ENCODE measurements around the gene TOP2A. TPM values are rescaled to one million over a fixed set of nuclear protein-coding genes. Genes with fewer than 3 reads are reported as not detected.

Gene TOP2A
- total RNA-seq, 3 donors from 2014 or later, result 2.0 to 6.4 (median 2.5) TPM

GRCh38 chr17:40447148-40447644 lies 29.5 kb upstream of the TOP2A start:
- intact Hi-C loops (cut with DNase I; ENCODE audit: low total_unique reads), result no loop called here
- H3K27me3 ChIP-seq, result no peaks in the 10 kb centered on the region
- H3K27ac ChIP-seq, result peak overlapping the region; percentile 94
- TF ChIP-seq POLR2A (IDR thresholded peaks at IDR 0.05) (no peak), POLR2AphosphoS5 (IDR thresholded peaks at IDR 0.05) (peak in 1 of 3 donors; percentile 47)
- H3K4me1 ChIP-seq, result peaks cover 16 to 24% of the 10 kb centered on the region in 2 donors
- H3K4me3 ChIP-seq, result peak overlapping the region; percentile 75 to 98 (median 77)
- DNase-seq (ENCODE audit: low spot score in 2 of 2), result no peak
- no peaks in the 10 kb centered on the region for H3K9me3 ChIP-seq
- H3K36me3 ChIP-seq, result no peaks in the 10 kb centered on the region

GRCh38 chr17:40445751-40446468 lies 28.2 kb upstream of the TOP2A start:
- DNase-seq (ENCODE audit: low spot score in 2 of 2), result no peak
- Histone ChIP-seq H3K36me3 (no peaks in the 10 kb centered on the region), H3K4me1 (peaks cover 16 to 22% of the 10 kb centered on the region in 2 donors), H3K27me3 (no peaks in the 10 kb centered on the region), H3K4me3 (peak overlapping the region; percentile 75 to 98 (median 77)), H3K27ac (peak overlapping the region; percentile 94 to 100), H3K9me3 (no peaks in the 10 kb centered on the region)
- intact Hi-C loops (cut with DNase I; ENCODE audit: low total_unique reads), result no loop called here
- no peak for TF ChIP-seq POLR2A (IDR thresholded peaks at IDR 0.05)
- no peak for TF ChIP-seq POLR2AphosphoS5 (IDR thresholded peaks at IDR 0.05)
- TF ChIP-seq CTCF (IDR thresholded peaks at IDR 0.05), result peak; percentile 24 to 46 (median 32)

- H3K9me3 ChIP-seq, result no peaks in the 10 kb centered on the region
- peak overlapping the region; percentile 75 to 98 (median 77) for H3K4me3 ChIP-seq
- H3K27me3 ChIP-seq, result no peaks in the 10 kb centered on the region
- H3K36me3 ChIP-seq, result no peaks in the 10 kb centered on the region
- peaks cover 16 to 18% of the 10 kb centered on the region in 2 donors for H3K4me1 ChIP-seq
- no peak for DNase-seq (ENCODE audit: low spot score in 2 of 2)
- H3K27ac ChIP-seq, result peak overlapping the region; percentile 94 to 100
- intact Hi-C loops (cut with DNase I; ENCODE audit: low total_unique reads), result loop anchor here (5.0 kb wide), 1 partner anchor 98 kb away; no protein-coding TSS in a partner anchor
- peak in 1 of 3 donors; percentile 24 for TF ChIP-seq POLR2AphosphoS5 (IDR thresholded peaks at IDR 0.05)
- no peak for TF ChIP-seq CTCF (IDR thresholded peaks at IDR 0.05)
Measured at GRCh38 chr17:40443988-40444899, 26.5 kb upstream of the TOP2A start.

GRCh38 chr17:40443196-40443987 lies 25.7 kb upstream of the TOP2A start, which contains the start of gene IGFBP4:
IGFBP4 (plus strand) TSS chr17:40443450; CDS start chr17:40443736, 286 bp downstream.
- H3K4me1 ChIP-seq, result peaks cover 10 to 12% of the 10 kb centered on the region in 2 donors

More at GRCh38 chr17:40443196-40443987, 25.7 kb upstream of the TOP2A start, which contains the start of gene IGFBP4:
- intact Hi-C loops (cut with DNase I; ENCODE audit: low total_unique reads), result loop anchor here (5.0 kb wide), 1 partner anchor 99 kb away; no protein-coding TSS in a partner anchor
- peak; percentile 4 for TF ChIP-seq POLR2A (IDR thresholded peaks at IDR 0.05)
- TF ChIP-seq CTCF (IDR thresholded peaks at IDR 0.05), result peak in 2 of 3 donors; percentile 18 to 29
- TF ChIP-seq POLR2AphosphoS5 (IDR thresholded peaks at IDR 0.05), result peak in 2 of 3 donors; percentile 66 to 73
- H3K9me3 ChIP-seq, result no peaks in the 10 kb centered on the region
- peak within 1 kb of the TSS; percentile 94 to 100 for H3K27ac ChIP-seq
- no peaks in the 10 kb centered on the region for H3K36me3 ChIP-seq
- H3K27me3 ChIP-seq, result no peaks in the 10 kb centered on the region
- peak; percentile 70 to 81 for DNase-seq (ENCODE audit: low spot score in 2 of 2)
- peak within 1 kb of the TSS; percentile 75 to 98 (median 77) for H3K4me3 ChIP-seq
